Neutrophil (primary cell): ENCODE data around the gene TLDC2.

Experiments used
- H3K27ac ChIP-seq: fragments of 200-600 bp; sonication (generic); 2 replicates; pipeline ENCODE4 v1.5.1; 2016; ENCODE audit warnings: mild to moderate bottlenecking, moderate library complexity
- H3K27me3 ChIP-seq: fragments of 200-600 bp; sonication (generic); 2 replicates; pipeline ENCODE4 v1.6.0; 2016; ENCODE audit warnings: mild to moderate bottlenecking
- H3K36me3 ChIP-seq: fragments of 200-600 bp; sonication (generic); 2 replicates; pipeline ENCODE4 v1.5.1; 2017
- H3K4me1 ChIP-seq, 2 experiments: fragments of 200-600 bp in 1 of 2; sonication (generic) in 1 of 2; 1 replicate in 1 of 2; 2 replicates in 1 of 2; pipeline versions ENCODE4 v1.5.1 to v1.6.1; 2013 to 2016; ENCODE audit warnings: low read depth in 1 of 2, low read length in 1 of 2, mild to moderate bottlenecking in 1 of 2, moderate library complexity in 1 of 2; ENCODE audit not compliant: control insufficient read depth in 1 of 2, insufficient read depth in 1 of 2
- H3K4me3 ChIP-seq, 2 experiments: fragments of 200-600 bp in 1 of 2; sonication (generic) in 1 of 2; 1 replicate in 1 of 2; 2 replicates in 1 of 2; pipeline ENCODE4 v1.5.1; 2013 to 2016; ENCODE audit warnings: low read depth in 1 of 2, low read length in 1 of 2, mild to moderate bottlenecking in 1 of 2, moderate library complexity in 1 of 2
- H3K9me3 ChIP-seq: fragments of 200-600 bp; sonication (generic); 2 replicates; pipeline ENCODE4 v1.5.1; 2016
- CTCF ChIP-seq: fragments of 200-600 bp; sonication (generic); IDR thresholded peaks from 2 replicates; pipeline ENCODE4 v1.5.1; 2016; ENCODE audit warnings: antibody characterized with exemption

Gene TLDC2

GRCh38 chr20:36862857-36863668 lies 12.9 kb upstream of the TLDC2 start:
- Histone ChIP-seq H3K4me3 (no peak overlapping the region), H3K27me3 (peaks cover 60% of the 10 kb centered on the region), H3K36me3 (no peaks in the 10 kb centered on the region), H3K27ac (no peak overlapping the region), H3K4me1 (peaks cover 5 to 9% of the 10 kb centered on the region in 2 experiments), H3K9me3 (no peaks in the 10 kb centered on the region)
- TF ChIP-seq CTCF = no peak

GRCh38 chr20:36865076-36865860 lies 10.7 kb upstream of the TLDC2 start:
- Histone ChIP-seq H3K27ac (no peak overlapping the region), H3K9me3 (no peaks in the 10 kb centered on the region), H3K36me3 (no peaks in the 10 kb centered on the region), H3K27me3 (peaks cover 56% of the 10 kb centered on the region), H3K4me3 (no peak overlapping the region), H3K4me1 (peaks cover 5 to 9% of the 10 kb centered on the region in 2 experiments)
- TF ChIP-seq CTCF = no peak

GRCh38 chr20:36865861-36866149 lies 10.1 kb upstream of the TLDC2 start:
- no peaks in the 10 kb centered on the region for H3K36me3 ChIP-seq
- H3K27ac ChIP-seq = no peak overlapping the region
- H3K27me3 ChIP-seq = peaks cover 53% of the 10 kb centered on the region
- H3K9me3 ChIP-seq = no peaks in the 10 kb centered on the region
- no peak overlapping the region for H3K4me3 ChIP-seq
- H3K4me1 ChIP-seq = peaks cover 5 to 9% of the 10 kb centered on the region in 2 experiments
- TF ChIP-seq CTCF = no peak

GRCh38 chr20:36866164-36866563 lies 9.8 kb upstream of the TLDC2 start:
- H3K27me3 ChIP-seq = peaks cover 49% of the 10 kb centered on the region
- H3K4me1 ChIP-seq = peaks cover 5 to 9% of the 10 kb centered on the region in 2 experiments
- H3K4me3 ChIP-seq = no peak overlapping the region
- H3K36me3 ChIP-seq = no peaks in the 10 kb centered on the region
- H3K9me3 ChIP-seq = no peaks in the 10 kb centered on the region
- TF ChIP-seq CTCF = no peak
- H3K27ac ChIP-seq = no peak overlapping the region

GRCh38 chr20:36866681-36867495 lies 9.1 kb upstream of the TLDC2 start:
- TF ChIP-seq CTCF = no peak
- H3K4me3 ChIP-seq = no peak overlapping the region
- H3K4me1 ChIP-seq = peaks cover 5 to 9% of the 10 kb centered on the region in 2 experiments
- H3K36me3 ChIP-seq = no peaks in the 10 kb centered on the region
- H3K27me3 ChIP-seq = peaks cover 42% of the 10 kb centered on the region
- H3K9me3 ChIP-seq = no peaks in the 10 kb centered on the region
- H3K27ac ChIP-seq = no peak overlapping the region
